ENCODE measurements around the gene PLEKHA7. TPM values are rescaled to one million over a fixed set of nuclear protein-coding genes. Genes with fewer than 3 reads are reported as not detected.

Gene PLEKHA7
- total and polyA plus RNA-seq, 2 of the 13 experiments (the other 11 are each of a cell fraction or from before 2014, with no cell fraction given): 17.5 to 18.7 TPM

- no TSS peak for BruUV-seq (replicated peaks)
- H3K27ac ChIP-seq (ENCODE audit: extremely low read length, insufficient read depth, low read length): peak overlapping the region; percentile 45
- intact Hi-C loops (cut with micrococcal nuclease; ENCODE audit: unreplicated experiment): loop anchor here (10.0 kb wide), 1 partner anchor 139 kb away; no protein-coding TSS in a partner anchor
- no peaks in the 10 kb centered on the region for H3K27me3 ChIP-seq (ENCODE audit: control insufficient read depth in 1 of 2, insufficient read depth in 2 of 2, low read length in 2 of 2)
- in situ Hi-C loops (cut with HindIII; ENCODE audit: extremely low pct_ligation_motif_present, low pct_unique_long_range_greater_than_20kb): no loop called here
- ChIA-PET CTCF (ENCODE audit: low intra/inter-chr PET ratio, low total read pairs) (no interaction called here), POLR2A (interaction anchor here (1.0 kb wide), 1 partner anchor 48 kb away, joined by 4 read pairs; the partner anchor contains the start of gene C11orf58)
- peaks cover 6 to 16% of the 10 kb centered on the region in 2 experiments; a peak in 4 of 5 replicates for H3K36me3 ChIP-seq (replicated peaks in 1 of 2; ENCODE audit: control insufficient read depth in 1 of 2, insufficient read depth in 2 of 2, low read length in 2 of 2)
- H3K9ac ChIP-seq (ENCODE audit: insufficient read depth, low read depth, low read length): no peak overlapping the region
- ATAC-seq: peak; percentile 9; the same call in 2 of the 3 replicates
- DNase-seq (ENCODE audit: low spot score): peak; percentile 33
- H3K9me3 ChIP-seq (ENCODE audit: low read length): no peaks in the 10 kb centered on the region
- H3K4me2 ChIP-seq (ENCODE audit: low read depth, low read length): peak overlapping the region; percentile 36; the same call in 1 of the 2 replicates
- WGBS (ENCODE audit: low lambda C conversion rate): 26% methylated on average over 6 of the region's 6 CpGs
- H3K4me1 ChIP-seq (ENCODE audit: insufficient read depth, low read length): peaks cover 53% of the 10 kb centered on the region
- FAIRE-seq: no peak
- H2AFZ ChIP-seq (ENCODE audit: low read length): no peak overlapping the region
- no peaks in the 10 kb centered on the region for H4K20me1 ChIP-seq (ENCODE audit: insufficient read depth, low read length)
- no peaks in the 10 kb centered on the region for H3K79me2 ChIP-seq (ENCODE audit: insufficient read depth, low read length)
- H3K4me3 ChIP-seq (replicated peaks in 1 of 3; ENCODE audit: insufficient read depth in 1 of 3, low read depth in 2 of 3, low read length in 3 of 3): no peak overlapping the region
- TF ChIP-seq MTF2 (CRISPR knock-in tag; IDR thresholded peaks at IDR 0.05; ENCODE audit: borderline replicate concordance) (no peak), GABPA (IDR thresholded peaks at IDR 0.05; ENCODE audit: low read depth, low read length) (no peak), GABPA (CRISPR knock-in tag; IDR thresholded peaks at IDR 0.05; ENCODE audit: low read depth) (no peak), SNAPC4 (CRISPR knock-in tag; IDR thresholded peaks at IDR 0.05) (no peak), ZNF34 (CRISPR knock-in tag; IDR thresholded peaks at IDR 0.05; ENCODE audit: borderline replicate concordance) (no peak), REL (CRISPR knock-in tag; conservative IDR thresholded peaks at IDR 0.05) (no peak), ZNF672 (CRISPR knock-in tag; IDR thresholded peaks at IDR 0.05) (no peak), MEIS1 (CRISPR knock-in tag; IDR thresholded peaks at IDR 0.05; ENCODE audit: borderline replicate concordance) (no peak), ZNF224 (CRISPR knock-in tag; IDR thresholded peaks at IDR 0.05) (no peak), REPIN1 (CRISPR knock-in tag; IDR thresholded peaks at IDR 0.05; ENCODE audit: borderline replicate concordance, low read depth) (no peak), ZBTB8A (CRISPR knock-in tag; IDR thresholded peaks at IDR 0.05; ENCODE audit: borderline replicate concordance, low read depth) (no peak), NCOR1 (IDR thresholded peaks at IDR 0.05; ENCODE audit: borderline replicate concordance, low read length) (peak; percentile 47; the same call in 1 of the 2 replicates), WIZ (CRISPR knock-in tag; IDR thresholded peaks at IDR 0.05) (no peak), ZNF44 (CRISPR knock-in tag; IDR thresholded peaks at IDR 0.05) (no peak), ZNF101 (CRISPR knock-in tag; IDR thresholded peaks at IDR 0.05; ENCODE audit: borderline replicate concordance, low read depth) (no peak), ZNF777 (CRISPR knock-in tag; IDR thresholded peaks at IDR 0.05) (no peak), KDM2A (CRISPR knock-in tag; IDR thresholded peaks at IDR 0.05; ENCODE audit: borderline replicate concordance, low read depth) (0 out of 2 replicates have a peak, but pooled peaks have one; percentile 4), KDM6A (CRISPR knock-in tag; IDR thresholded peaks at IDR 0.05; ENCODE audit: low read depth) (no peak)
- TF ChIP-seq, protein P1, sequence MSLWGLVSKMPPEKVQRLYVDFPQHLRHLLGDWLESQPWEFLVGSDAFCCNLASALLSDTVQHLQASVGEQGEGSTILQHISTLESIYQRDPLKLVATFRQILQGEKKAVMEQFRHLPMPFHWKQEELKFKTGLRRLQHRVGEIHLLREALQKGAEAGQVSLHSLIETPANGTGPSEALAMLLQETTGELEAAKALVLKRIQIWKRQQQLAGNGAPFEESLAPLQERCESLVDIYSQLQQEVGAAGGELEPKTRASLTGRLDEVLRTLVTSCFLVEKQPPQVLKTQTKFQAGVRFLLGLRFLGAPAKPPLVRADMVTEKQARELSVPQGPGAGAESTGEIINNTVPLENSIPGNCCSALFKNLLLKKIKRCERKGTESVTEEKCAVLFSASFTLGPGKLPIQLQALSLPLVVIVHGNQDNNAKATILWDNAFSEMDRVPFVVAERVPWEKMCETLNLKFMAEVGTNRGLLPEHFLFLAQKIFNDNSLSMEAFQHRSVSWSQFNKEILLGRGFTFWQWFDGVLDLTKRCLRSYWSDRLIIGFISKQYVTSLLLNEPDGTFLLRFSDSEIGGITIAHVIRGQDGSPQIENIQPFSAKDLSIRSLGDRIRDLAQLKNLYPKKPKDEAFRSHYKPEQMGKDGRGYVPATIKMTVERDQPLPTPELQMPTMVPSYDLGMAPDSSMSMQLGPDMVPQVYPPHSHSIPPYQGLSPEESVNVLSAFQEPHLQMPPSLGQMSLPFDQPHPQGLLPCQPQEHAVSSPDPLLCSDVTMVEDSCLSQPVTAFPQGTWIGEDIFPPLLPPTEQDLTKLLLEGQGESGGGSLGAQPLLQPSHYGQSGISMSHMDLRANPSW (CRISPR knock-in tag; IDR thresholded peaks at IDR 0.05; ENCODE audit: borderline replicate concordance): no peak
Observed at GRCh38 chr11:16786131-16786530, 228.1 kb downstream of the PLEKHA7 start.
